Coronary artery (tissue), 2 donors: ENCODE results near the gene SPSB4.
"Not testable (repeated sequence)": the region's sequence is repeated elsewhere in the genome, so short reads cannot be mapped to it uniquely, and the experiment has no call there.

Source experiments
- DNase-seq: peaks from one replicate; pipeline ENCODE4 v3.0.0-alpha.2; 2017; ENCODE audit warnings: low spot score
- H3K27ac ChIP-seq, 2 donors: fragments of 200-600 bp; sonication (generic); one replicate each; pipeline ENCODE4 v1.5.1; 2016 to 2019
- H3K4me3 ChIP-seq: fragments of 200-600 bp; sonication (generic); 2 replicates; pipeline ENCODE4 v1.5.1; 2016; ENCODE audit warnings: mild to moderate bottlenecking, moderate library complexity
- TF ChIP-seq, protein P1 (sequence below): fragments of 200-600 bp; sonication (generic); IDR thresholded peaks from one replicate; pipeline ENCODE4 v1.5.1; 2019; ENCODE audit warnings: antibody characterized with exemption

The SPSB4 gene

DNA sequence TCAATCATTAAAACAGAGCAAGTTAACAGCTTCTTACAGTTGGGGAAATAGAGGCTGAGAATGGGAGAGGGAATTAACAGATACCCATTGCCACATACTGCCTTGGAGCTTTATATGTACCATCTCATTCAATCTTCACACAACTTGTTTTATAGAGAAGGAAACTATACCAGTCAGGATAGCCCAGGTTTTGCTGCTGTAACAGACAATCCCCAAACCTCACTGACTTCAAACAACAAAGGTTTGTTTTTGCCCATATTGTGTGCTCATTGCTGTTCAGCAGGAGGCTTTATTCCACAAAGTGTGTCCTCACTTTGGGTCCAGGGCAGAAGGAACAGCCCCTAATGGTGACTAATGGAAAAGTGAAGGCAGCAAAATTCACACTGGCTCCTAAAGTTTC lies 59.2 kb downstream of the SPSB4 start:
- no peak for DNase-seq
- Histone ChIP-seq H3K27ac (no peak overlapping the region), H3K4me3 (no peak overlapping the region)
- TF ChIP-seq, protein P1, sequence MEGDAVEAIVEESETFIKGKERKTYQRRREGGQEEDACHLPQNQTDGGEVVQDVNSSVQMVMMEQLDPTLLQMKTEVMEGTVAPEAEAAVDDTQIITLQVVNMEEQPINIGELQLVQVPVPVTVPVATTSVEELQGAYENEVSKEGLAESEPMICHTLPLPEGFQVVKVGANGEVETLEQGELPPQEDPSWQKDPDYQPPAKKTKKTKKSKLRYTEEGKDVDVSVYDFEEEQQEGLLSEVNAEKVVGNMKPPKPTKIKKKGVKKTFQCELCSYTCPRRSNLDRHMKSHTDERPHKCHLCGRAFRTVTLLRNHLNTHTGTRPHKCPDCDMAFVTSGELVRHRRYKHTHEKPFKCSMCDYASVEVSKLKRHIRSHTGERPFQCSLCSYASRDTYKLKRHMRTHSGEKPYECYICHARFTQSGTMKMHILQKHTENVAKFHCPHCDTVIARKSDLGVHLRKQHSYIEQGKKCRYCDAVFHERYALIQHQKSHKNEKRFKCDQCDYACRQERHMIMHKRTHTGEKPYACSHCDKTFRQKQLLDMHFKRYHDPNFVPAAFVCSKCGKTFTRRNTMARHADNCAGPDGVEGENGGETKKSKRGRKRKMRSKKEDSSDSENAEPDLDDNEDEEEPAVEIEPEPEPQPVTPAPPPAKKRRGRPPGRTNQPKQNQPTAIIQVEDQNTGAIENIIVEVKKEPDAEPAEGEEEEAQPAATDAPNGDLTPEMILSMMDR, result no peak

DNA sequence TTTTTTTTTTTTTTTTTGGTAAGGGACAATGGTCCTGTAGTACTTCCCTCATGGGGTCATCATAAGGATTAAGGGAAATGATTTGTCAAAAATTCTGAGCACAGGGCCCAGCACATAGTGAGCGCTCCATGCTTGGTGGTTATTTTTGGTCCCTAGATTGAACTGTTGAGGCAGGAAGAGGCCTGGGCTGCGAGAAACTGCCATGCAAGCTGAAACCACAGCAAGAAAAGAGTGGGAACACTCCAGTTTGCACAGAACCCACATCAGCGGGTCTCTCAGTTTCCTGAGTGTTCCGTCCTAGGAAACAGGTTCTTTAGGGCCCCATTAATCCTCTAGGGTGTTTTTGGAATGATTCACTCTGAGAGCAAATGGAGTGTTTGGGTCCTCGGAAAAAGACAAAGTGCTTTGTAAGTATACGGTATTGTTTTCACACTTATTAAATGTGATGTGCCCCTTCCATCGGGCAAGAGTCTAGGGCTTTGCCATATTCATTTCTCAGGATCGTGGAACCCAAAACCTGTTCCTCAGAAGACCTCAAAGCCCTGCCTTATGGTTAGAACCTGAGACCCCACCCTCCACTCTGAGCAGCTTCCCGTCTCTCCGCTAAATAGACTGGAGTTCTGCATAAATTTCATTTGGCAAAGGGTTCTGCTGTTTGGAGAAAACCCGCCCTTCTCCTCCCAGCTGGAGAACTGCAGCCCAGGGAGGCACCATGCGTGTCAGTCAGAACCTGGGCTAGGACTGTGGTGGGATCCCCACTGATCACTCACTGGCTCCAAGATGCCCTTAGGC lies 60.4 kb downstream of the SPSB4 start:
- DNase-seq, result no peak
- Histone ChIP-seq H3K27ac (no peak overlapping the region), H3K4me3 (no peak overlapping the region)
- TF ChIP-seq, protein P1, result no peak

DNA sequence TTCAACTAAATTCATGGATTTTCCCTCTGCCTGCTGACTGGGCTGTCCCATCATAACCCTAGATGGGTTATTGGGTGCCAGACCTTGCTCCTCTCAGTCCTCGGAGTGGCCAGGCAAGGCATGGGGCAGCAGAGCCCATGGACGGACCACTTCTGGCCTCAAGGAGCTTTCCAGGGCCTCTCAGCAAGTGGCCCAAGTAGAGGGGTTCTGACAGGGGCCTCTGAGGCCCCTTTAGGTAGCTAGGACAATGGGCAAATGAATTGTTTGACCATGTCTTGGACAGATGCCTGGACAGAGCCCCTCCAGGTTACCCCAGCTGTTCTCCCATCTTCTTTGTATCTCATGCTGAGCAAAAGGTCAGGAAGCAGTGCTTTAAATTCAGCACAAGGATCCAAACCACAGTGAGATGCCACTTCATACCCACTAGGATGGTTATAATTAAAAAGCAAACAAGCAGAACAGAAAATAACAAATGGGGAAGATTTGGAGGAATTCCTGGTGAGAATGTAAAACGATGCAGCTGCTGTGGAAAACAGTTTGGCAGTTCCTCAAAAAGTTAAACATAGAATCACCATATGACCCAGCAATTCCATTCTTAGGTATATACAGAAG lies 61.6 kb downstream of the SPSB4 start:
- TF ChIP-seq, protein P1, result no peak
- Histone ChIP-seq H3K27ac (no peak overlapping the region), H3K4me3 (no peak overlapping the region)
- DNase-seq, result no peak

DNA sequence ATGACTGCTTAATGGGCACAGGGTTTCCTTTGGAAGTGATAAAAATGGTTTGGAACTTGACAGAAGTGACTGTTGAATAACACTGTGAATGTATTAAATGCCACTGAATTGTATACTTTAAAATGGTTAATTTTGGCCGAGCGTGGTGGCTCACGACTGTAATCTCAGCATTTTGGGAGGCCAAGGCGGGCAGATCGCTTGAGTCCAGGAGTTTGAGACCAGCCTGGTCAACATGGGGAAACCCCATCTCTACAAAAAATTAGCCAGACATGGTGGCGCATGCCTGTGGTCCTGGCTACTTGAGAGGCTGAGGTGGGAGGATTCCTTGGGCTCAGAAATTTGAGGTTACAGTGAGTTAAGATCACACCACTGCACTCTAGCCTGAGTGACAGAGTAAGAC lies 62.5 kb downstream of the SPSB4 start:
- H3K4me3 ChIP-seq, DNase-seq, H3K27ac ChIP-seq: not testable (repeated sequence)

DNA sequence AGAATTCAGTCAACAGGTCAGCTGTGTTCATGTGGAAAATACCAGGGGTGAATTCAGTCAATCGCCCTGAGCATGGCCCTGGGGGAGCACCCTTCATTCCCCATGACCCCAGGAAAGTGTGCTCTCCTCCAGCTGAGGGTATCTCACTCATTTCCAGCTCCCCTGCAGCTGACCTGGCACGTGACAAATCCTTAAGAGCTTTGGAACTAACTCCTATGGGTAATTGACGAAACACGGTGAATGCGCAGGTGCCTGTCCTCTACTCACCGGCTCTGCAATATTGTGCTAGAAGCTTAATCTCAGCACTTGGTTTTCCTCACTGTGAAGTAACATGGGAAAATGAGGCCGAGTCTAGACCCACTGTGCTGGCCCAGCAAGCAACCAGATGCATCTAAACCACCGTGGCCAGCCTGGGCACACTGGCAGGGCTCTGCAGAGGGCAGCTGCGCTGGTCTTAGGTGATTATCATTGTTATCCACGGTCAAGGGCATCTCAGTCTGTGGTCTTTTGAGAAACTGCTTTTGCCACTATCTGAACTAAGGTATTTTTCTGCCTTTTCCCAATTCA lies 63.1 kb downstream of the SPSB4 start:
- H3K27ac ChIP-seq, result no peak overlapping the region
- TF ChIP-seq, protein P1, result no peak

DNA sequence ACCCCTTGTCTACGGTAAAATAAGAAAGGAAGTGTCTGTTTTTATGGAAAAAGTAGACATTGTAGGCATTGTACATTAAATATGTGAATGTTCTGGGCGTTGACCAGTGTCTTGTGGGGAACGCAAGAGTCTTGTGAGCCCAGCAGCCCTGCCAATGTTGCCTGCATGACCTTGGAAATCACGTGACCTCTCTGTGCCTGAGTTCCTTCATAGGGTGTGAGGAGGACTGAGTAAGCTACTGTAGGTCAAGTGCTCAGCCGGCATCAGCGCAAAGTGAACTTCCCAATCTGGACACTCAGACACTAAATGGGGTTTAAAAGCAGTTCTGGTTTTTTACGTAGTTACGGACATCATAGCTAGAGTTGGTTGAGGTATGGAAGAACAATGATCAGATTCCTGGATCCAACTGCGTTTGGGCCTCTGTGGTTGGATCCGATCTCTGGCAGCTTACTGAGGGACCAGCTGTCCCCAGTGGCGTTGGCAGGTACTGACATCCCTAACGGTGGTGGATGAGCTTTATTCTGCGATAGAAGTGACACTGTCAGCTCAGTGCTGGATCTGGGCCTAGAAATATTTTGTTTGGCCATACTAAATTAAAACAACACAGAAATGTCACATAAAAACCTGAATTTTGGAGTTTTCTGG lies 63.8 kb downstream of the SPSB4 start:
- DNase-seq, result no peak
- TF ChIP-seq, protein P1, result peak; percentile 21
- H3K27ac ChIP-seq, result peak overlapping the region in 1 of 2 donors; percentile 41

More for the DNA sequence above, 63.1 kb downstream of the SPSB4 start:
- H3K4me3 ChIP-seq, result no peak overlapping the region
- no peak for DNase-seq

DNA sequence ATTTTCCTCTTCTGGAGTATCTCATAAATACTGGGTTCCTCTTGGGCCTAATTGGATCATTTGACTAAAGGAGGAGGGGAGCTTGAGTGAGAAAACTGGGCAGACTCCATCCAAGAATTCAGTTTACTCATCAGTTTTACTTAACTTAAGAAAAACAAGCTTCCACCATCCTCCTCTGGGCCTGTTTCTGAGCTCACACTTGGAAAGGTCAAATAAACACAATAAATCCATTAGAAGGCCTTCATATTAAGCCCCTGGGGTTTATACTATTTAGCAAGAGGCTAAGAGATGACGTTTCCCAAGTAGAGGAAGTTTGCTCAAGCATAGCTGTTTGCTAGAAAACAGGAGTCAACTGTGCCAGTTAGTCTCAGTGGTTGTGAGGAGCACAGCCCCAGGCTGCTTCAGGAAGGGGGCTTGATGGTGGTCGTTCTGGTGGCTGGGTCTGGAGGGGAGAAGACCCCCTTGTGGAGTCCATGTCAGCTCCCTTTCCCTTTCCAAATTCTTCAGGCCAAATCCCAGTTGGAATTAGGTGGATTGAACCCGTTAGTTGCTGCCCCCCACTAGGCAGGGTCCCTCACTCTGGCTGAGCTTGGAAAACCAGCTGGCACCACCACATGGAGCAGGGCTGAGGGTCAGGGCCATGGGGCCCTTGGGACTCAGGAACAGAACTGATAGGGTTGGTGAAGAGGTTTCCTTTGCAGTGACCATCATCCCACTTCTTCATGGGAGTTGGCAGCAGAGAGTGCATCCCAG lies 64.8 kb downstream of the SPSB4 start:
- TF ChIP-seq, protein P1, result no peak
- Histone ChIP-seq H3K4me3 (no peak overlapping the region), H3K27ac (peak overlapping the region in 1 of 2 donors; percentile 57)
- DNase-seq, result no peak

More for the DNA sequence above, 63.8 kb downstream of the SPSB4 start:
- H3K4me3 ChIP-seq, result no peak overlapping the region
